LoVo (cell line): ENCODE results near the gene UBE4A.
"Not testable (repeated sequence)": the region's sequence is repeated elsewhere in the genome, so short reads cannot be mapped to it uniquely, and the experiment has no call there.

ENCODE experiments used
- DNase-seq: peaks from one replicate; pipeline ENCODE4 v3.0.0-alpha.2; 2016; ENCODE audit warnings: low spot score

UBE4A gene

GRCh38 chr11:118401151-118401879 lies 41.9 kb downstream of the UBE4A start, which contains the start of gene ATP5MG:
TSS of gene ATP5MG (plus strand) at chr11:118401606. CDS start at chr11:118401666, 60 bp downstream.
- DNase-seq, result peak; percentile 92

- peak; percentile 24 for DNase-seq
Observed at GRCh38 chr11:118401880-118402590, 42.6 kb downstream of the UBE4A start.

- DNase-seq, result not testable (repeated sequence)
Observed at GRCh38 chr11:118402594-118402993, 43.2 kb downstream of the UBE4A start.

- no peak for DNase-seq
Observed at GRCh38 chr11:118406599-118407166, 47.3 kb downstream of the UBE4A start.

DNA sequence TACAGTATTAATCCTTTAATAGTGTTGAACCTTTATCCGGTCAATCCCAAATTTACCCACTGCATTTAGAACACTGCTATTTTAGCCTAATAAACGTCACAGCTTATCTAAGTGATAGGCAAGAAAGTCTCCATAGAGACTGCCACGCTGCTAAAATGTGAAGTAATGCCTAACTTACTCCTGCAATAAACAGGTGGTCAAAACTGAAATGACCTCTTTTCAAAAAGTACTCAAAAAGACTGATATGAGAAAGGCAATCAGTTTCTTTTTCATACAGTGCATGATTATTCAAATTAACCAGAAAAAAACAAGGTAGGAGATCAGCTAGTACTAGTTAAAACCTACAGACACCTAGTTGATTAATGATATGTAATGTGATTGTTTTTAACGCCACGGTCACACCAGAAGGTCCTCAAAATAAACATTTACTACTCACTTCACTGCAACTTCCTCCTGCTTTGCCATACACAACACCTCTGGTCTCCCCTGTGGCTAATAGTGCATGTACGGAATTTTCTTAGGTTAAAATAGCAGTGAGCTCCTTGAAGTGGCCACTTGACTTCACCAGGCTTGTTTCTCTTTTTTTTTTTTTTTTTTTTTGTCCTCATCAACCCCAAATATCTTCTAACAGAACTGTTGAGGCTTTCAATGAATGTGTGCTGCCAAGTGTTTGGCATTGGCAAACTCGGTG lies 50.8 kb downstream of the UBE4A start:
- no peak for DNase-seq

- DNase-seq, result no peak
Observed at GRCh38 chr11:118411530-118411929, 52.1 kb downstream of the UBE4A start.

DNA sequence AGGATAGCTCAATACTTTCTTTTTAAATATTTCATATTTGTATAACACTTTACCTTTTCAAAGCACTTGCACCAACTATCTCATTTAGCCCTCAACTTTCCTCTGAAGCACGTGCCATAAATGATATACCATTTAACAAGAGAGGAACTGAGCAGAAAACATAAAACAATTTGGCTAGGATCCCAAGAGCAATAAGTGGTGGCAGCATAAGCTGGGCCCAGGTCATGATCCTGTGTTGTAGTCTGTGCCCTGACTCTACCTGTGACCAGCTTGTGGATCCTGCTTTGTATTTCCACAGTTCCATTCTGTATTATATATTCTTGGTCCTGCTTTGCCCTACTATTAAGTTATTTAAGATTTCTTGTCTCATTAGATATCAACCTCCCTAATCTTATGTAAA lies 53.5 kb downstream of the UBE4A start:
- no peak for DNase-seq

- no peak for DNase-seq
Observed at GRCh38 chr11:118415062-118415738, 55.8 kb downstream of the UBE4A start.

DNA sequence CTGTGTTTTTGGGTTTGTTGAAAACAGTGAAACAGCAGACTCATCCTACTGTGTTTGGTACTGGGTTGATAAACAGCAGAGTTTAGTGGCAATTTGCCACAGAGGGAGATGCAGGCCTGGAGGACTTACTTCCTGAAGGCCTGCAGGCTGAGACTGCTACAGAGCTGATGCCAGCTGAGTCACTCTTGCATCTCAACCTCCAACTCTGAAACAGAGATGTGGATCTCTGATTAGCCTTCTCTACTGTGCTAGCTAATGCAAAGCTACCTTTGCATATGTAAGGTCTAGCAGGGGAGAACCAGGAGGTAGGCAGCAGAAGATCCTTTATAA lies 56.3 kb downstream of the UBE4A start:
- peak; percentile 25 for DNase-seq

DNA sequence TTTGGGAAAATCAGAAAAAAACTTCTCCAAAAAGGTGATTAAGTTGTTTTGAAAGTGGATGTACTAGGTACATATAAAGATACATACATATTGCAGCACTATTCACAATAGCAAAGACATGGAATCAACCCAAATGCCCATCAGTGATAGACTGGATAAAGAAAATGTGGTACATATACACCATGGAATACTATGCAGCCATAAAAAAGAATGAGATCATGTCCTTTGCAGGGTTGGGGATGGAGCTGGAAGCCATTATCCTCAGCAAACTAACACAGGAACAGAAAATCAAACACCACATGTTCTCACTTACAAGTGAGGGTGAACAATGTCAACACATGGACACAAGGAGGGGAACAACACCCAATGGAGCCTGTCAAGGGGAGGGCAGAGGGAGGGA lies 57.5 kb downstream of the UBE4A start:
- not testable (repeated sequence) for DNase-seq

DNA sequence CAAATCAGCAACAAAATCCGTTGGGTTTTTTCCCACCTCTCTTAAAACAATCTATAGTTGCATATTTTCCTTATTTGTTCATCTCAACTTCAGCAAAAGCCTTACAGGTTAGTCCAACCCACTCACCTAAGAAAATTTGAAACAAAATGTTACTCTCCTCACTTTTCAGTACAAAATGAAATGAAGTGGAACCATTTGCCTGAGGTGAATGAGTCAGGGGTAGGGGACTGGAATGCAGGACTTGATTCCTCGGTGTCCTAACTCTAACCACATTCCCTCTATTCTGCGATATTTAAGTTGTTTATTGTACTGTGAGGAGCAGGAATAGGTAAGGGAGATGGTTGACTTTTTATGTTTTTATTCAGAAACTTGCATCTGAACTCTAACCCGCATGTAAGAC lies 58.4 kb downstream of the UBE4A start:
- no peak for DNase-seq

- no peak for DNase-seq
Observed at GRCh38 chr11:118418766-118419165, 59.4 kb downstream of the UBE4A start.

DNA sequence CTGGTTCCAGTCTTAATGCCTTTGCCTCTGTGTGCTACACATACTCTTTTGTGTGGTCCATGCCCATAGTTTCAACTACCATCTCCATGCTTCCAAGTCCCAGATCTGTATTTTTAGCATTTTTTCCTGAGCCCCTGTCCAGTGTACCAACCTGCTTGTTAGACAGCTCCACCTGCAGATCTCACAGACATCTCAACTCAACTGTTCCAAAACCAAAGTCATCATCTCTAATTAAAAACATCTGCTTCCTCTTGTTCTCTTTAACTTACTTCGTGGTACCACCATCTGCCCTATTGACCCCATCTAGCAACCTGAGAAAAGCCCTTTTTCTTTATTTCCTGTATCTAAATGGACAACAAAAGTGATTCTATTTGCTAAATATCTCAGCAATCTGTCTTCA lies 68.3 kb downstream of the UBE4A start:
- no peak for DNase-seq

DNA sequence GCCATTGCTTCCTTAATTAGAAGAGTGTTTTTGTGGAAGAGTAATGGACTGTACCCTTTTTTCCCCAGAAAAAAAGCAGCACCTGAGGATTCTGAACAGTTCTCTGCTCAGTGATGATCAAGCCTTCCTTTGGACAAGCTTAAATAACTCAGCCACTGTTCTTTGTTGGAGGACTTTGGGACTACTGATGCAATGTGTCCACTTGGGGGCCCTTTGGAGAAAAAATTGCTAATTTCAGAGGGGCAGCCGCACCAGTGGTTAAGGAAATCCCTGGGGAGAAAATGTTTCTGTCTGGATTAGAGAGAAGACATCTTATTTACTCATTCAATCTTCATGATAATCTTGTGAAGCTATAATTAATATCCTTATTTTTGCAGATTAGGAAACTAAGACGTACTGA lies 71.6 kb downstream of the UBE4A start:
- no peak for DNase-seq

- no peak for DNase-seq
Observed at GRCh38 chr11:118434123-118434552, 74.7 kb downstream of the UBE4A start.

DNA sequence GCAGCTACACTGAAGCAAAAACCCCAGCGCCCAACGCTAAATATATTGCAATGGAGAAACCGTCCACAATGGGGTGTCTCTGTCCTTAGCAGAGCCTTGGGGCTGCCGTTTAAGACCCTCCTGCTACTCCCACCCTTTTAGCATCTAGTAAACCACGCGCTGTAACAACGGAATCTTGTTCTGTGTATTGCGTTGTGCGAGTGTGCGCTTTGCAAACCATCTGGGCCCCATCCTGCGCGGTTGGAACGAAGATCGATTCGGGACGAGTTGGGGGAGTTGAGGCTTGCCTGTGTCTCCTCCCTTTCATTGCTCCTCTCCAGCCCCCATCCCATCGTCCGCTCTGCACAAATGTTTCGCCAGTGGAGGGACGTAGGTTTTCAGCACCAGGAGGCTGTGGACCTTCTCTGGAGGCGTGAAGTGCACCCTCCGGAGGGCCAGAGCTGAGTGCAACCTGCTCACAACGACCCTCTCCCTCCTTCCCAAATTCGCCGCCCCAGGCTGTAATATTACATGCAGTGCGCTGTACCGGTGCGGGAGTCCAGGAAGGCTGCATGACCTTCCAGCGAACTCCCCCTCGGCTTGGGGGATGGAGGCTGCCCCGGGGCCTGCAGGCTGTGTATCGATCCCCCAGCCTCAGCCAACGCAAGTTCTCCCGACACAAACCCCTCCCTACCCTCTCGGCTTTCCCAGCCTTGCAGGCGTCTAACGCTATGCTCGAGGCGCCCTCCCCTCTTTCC lies 75.3 kb downstream of the UBE4A start:
- DNase-seq, result no peak

GRCh38 chr11:118435290-118435892 lies 76.0 kb downstream of the UBE4A start:
- peak; percentile 44 for DNase-seq

GRCh38 chr11:118435893-118436624 lies 76.7 kb downstream of the UBE4A start, which contains the start of gene KMT2A:
TSS of gene KMT2A (plus strand) at chr11:118436492. CDS start at chr11:118436513, 21 bp downstream.
- DNase-seq, result peak; percentile 95

- DNase-seq, result no peak
Observed at GRCh38 chr11:118436639-118437207, 77.3 kb downstream of the UBE4A start.
